GM12872 (cell line): ENCODE measurements around the gene PLXDC2.
A peak's percentile ranks its signal among the peaks of the same experiment; 100 is the strongest.

Experiments
- TF ChIP-seq, protein P1 (sequence below): IDR thresholded peaks from 3 replicates; pipeline ENCODE4 v1.5.1; 2011; ENCODE audit warnings: low read depth, mild to moderate bottlenecking, low read length, moderate library complexity; ENCODE audit not compliant: insufficient read depth

PLXDC2 gene

GRCh38 chr10:19800161-19800560 is 16.1 kb upstream of the PLXDC2 start:
- TF ChIP-seq, protein P1, sequence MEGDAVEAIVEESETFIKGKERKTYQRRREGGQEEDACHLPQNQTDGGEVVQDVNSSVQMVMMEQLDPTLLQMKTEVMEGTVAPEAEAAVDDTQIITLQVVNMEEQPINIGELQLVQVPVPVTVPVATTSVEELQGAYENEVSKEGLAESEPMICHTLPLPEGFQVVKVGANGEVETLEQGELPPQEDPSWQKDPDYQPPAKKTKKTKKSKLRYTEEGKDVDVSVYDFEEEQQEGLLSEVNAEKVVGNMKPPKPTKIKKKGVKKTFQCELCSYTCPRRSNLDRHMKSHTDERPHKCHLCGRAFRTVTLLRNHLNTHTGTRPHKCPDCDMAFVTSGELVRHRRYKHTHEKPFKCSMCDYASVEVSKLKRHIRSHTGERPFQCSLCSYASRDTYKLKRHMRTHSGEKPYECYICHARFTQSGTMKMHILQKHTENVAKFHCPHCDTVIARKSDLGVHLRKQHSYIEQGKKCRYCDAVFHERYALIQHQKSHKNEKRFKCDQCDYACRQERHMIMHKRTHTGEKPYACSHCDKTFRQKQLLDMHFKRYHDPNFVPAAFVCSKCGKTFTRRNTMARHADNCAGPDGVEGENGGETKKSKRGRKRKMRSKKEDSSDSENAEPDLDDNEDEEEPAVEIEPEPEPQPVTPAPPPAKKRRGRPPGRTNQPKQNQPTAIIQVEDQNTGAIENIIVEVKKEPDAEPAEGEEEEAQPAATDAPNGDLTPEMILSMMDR = no peak

DNA sequence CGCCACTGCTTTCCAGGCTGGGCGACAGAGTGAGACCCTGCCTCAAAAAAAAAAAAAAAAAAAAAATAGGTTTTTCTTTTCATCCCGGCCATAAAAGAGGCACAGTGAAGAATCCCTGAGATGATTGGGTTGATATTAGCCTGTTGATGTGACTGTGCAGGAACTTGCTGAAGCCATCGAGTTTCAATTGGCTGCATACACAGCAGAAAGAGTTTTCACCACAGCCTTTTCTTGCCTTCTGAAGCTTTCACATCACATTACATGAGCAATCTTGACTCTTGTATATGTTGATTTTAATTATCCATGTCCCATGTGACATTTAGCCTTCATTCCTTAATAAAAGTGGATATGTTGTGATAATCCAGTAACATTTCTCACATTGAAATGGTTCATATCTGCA is 14.9 kb upstream of the PLXDC2 start:
- TF ChIP-seq, protein P1 = no peak

DNA sequence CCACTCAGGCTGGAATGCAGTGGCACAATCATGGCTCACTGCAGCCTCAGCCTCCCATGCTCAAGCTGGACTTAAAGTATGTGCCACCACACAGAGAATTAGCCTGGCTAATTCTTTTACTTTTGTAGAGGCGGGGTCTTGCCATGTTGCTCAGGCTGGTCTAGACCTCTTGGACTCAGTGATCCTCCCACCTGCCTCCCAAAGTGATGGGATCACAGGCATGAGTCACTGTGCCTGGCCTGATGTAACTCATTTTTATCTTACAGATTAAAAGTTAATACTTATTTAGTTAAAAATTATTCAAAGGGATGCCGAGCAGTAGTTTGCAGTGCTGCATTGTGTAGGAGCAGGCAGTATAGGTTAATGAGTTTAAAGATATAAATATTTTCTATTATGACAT is 12.6 kb upstream of the PLXDC2 start:
- TF ChIP-seq, protein P1 = no peak

- TF ChIP-seq, protein P1 = no peak
These were observed 6.8 kb upstream of the PLXDC2 start for GRCh38 chr10:19809481-19809880.

GRCh38 chr10:19811540-19811939 is 4.7 kb upstream of the PLXDC2 start:
- TF ChIP-seq, protein P1 = peak; percentile 46

DNA sequence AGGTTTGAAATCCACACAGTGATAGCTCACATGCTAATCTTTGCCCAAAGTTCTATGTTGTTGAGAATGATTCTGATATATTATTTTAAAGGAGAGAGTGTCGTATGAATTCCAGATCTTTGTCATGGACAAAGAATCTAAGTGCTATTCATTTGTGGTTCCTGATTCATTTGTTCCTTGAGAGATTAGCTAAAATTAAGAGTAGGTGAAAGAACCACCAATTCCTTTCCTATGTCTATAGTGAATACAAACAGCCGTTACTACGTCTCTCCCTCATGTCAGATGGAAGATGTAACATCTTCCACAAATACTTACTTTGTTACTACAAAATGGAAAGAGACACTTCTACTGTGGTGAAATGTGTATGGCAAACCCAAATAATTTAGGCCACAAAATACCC is 3.3 kb upstream of the PLXDC2 start:
- TF ChIP-seq, protein P1 = no peak

DNA sequence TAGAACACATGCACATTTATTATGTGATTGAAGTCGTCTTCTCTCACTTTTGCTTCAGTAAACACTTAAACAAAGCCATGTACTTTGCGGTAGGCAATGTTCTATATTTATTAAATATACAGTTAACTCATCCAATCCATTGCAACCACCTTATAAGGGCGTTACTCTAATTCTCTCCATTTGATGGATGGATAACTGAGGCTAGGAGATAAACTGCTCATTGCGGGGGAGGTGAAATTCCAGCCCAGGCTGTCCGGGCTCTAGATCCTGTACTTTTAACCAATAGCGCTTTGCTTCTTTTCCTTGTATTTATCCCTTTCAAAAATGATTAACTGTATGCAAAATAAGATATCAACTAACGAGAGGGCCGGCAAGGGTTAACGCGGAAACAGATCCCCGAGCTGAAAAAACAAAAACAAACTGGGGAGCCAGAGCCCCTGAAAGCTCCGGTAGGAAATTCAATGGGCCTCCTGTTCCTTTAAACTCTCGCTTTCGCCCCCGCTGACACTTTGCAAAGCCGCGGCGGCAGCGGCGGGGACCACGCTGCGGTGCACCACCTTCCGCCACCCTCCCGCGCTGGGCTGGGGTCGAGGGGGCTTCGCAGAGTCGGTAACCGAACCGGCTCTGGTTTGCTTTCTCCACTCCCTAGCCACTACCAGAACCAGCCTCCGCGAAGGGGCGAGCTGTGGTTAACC is 1.0 kb upstream of the PLXDC2 start:
- TF ChIP-seq, protein P1 = no peak
